Left lung (tissue), 10 donors: ENCODE measurements around the gene CEP295NL. TPM values are rescaled to one million over a fixed set of nuclear protein-coding genes. Genes with fewer than 3 reads are reported as not detected.

Source experiments
- ATAC-seq: fragments of 200-7000 bp; cut with Tn5 transposase; one replicate; pipeline ENCODE4 v1.9.1; 2020; ENCODE audit warnings: moderate library complexity
- DNase-seq, 4 donors: peaks; one replicate each; pipeline ENCODE4 v3.0.0-alpha.2; 2013 to 2020
- H3K27ac ChIP-seq, 2 donors: fragments of 200-600 bp; sonication (generic) in 1 of 2; one replicate each; pipeline versions ENCODE4 v1.5.0 to v1.8.0; 2020 to 2021
- H3K27me3 ChIP-seq, 2 donors: fragments of 200-600 bp; sonication (generic) in 1 of 2; one replicate each; pipeline versions ENCODE4 v1.5.0 to v1.8.0; 2020 to 2021
- H3K36me3 ChIP-seq, 2 donors: fragments of 200-600 bp; sonication (generic) in 1 of 2; one replicate each; pipeline versions ENCODE4 v1.5.0 to v1.8.0; 2020 to 2021
- H3K4me1 ChIP-seq, 2 donors: fragments of 200-600 bp; one replicate each; pipeline ENCODE4 v1.8.0; 2021
- H3K4me3 ChIP-seq, 2 donors: fragments of 200-600 bp; sonication (generic) in 1 of 2; one replicate each; pipeline versions ENCODE4 v1.5.0 to v1.8.0; 2020 to 2021; ENCODE audit warnings: mild to moderate bottlenecking in 1 of 2
- H3K9me3 ChIP-seq, 2 donors: fragments of 200-600 bp; sonication (generic) in 1 of 2; one replicate each; pipeline versions ENCODE4 v1.5.0 to v1.8.0; 2020 to 2021
- CTCF ChIP-seq, 2 donors: fragments of 200-600 bp; sonication (generic) in 1 of 2; IDR thresholded peaks; one replicate each; pipeline versions ENCODE4 v1.5.0 to v1.8.0; 2021; ENCODE audit warnings: antibody characterized with exemption in 2 of 2
- intact Hi-C, 2 donors: fragments of 100-400 bp; cut with DNase I; formaldehyde crosslinking; loops; one replicate each; pipeline versions ENCODE4 v1.11.2 to v1.14.2; 2022
- polyA plus RNA-seq, 6 donors: library from polyadenylated mRNA; unstranded; fragments of 120-200 nt; gene quantifications; one replicate each; pipeline ENCODE4 v1.2.1, GENCODE V29; 2013; ENCODE audit not compliant: insufficient read length in 6 of 6
- total RNA-seq, 2 donors: library from RNA; stranded (reverse); fragmentation: NEBNext Ultra II Directional; extraction: Animal tissue kit (Norgen Biotek cat#: 25700); gene quantifications; one replicate each; pipeline ENCODE4 v1.2.1, GENCODE V29; 2021
- donor health status: DM: no; HTN: yes; CAD: no.
- donor health status: DM: no; HTN: no; CAD: no.

Gene CEP295NL
- total and polyA plus RNA-seq, 8 donors = 0.37 to 6.6 (median 0.72) TPM

GRCh38 chr17:78899361-78900260 lies 3.4 kb downstream of the CEP295NL start:
- peak overlapping the region in 1 of 2 donors; percentile 18 for H3K27ac ChIP-seq
- ATAC-seq = peak; percentile 90
- peaks cover 0 to 17% of the 10 kb centered on the region in 2 donors for H3K36me3 ChIP-seq
- no peak overlapping the region for H3K4me3 ChIP-seq
- H3K9me3 ChIP-seq = no peaks in the 10 kb centered on the region
- intact Hi-C loops = no loop called here
- TF ChIP-seq CTCF (IDR thresholded peaks at IDR 0.05) = no peak
- H3K27me3 ChIP-seq = no peaks in the 10 kb centered on the region
- H3K4me1 ChIP-seq = peaks cover 16 to 42% of the 10 kb centered on the region in 2 donors
- DNase-seq = peak in 2 of 4 donors; percentile 68 to 82

- H3K27me3 ChIP-seq = no peaks in the 10 kb centered on the region
- DNase-seq (no peak), ATAC-seq (no peak)
- H3K4me1 ChIP-seq = peaks cover 16 to 48% of the 10 kb centered on the region in 2 donors
- TF ChIP-seq CTCF (IDR thresholded peaks at IDR 0.05) = no peak
- intact Hi-C loops = no loop called here
- no peak overlapping the region for H3K4me3 ChIP-seq
- peaks cover 0 to 17% of the 10 kb centered on the region in 2 donors for H3K36me3 ChIP-seq
- H3K9me3 ChIP-seq = no peaks in the 10 kb centered on the region
- peak overlapping the region in 1 of 2 donors; percentile 18 for H3K27ac ChIP-seq
Observed at GRCh38 chr17:78898947-78899346, 4.1 kb downstream of the CEP295NL start.

- Histone ChIP-seq H3K4me1 (peaks cover 16 to 48% of the 10 kb centered on the region in 2 donors), H3K36me3 (peaks cover 0 to 17% of the 10 kb centered on the region in 2 donors), H3K9me3 (no peaks in the 10 kb centered on the region), H3K27ac (no peak overlapping the region), H3K4me3 (no peak overlapping the region), H3K27me3 (no peaks in the 10 kb centered on the region)
- intact Hi-C loops = no loop called here
- no peak for TF ChIP-seq CTCF (IDR thresholded peaks at IDR 0.05)
- ATAC-seq (no peak), DNase-seq (no peak)
Observed at GRCh38 chr17:78898075-78898836, 4.7 kb downstream of the CEP295NL start.

- H3K27me3 ChIP-seq = no peaks in the 10 kb centered on the region
- no peak for TF ChIP-seq CTCF (IDR thresholded peaks at IDR 0.05)
- DNase-seq (no peak), ATAC-seq (no peak)
- H3K27ac ChIP-seq = no peak overlapping the region
- peaks cover 0 to 17% of the 10 kb centered on the region in 2 donors for H3K36me3 ChIP-seq
- intact Hi-C loops = no loop called here
- no peak overlapping the region for H3K4me3 ChIP-seq
- no peaks in the 10 kb centered on the region for H3K9me3 ChIP-seq
- peaks cover 16 to 49% of the 10 kb centered on the region in 2 donors for H3K4me1 ChIP-seq
Observed at GRCh38 chr17:78897664-78898047, 5.3 kb downstream of the CEP295NL start.
